ENCODE measurements around the gene NR1H2.
"Not testable (repeated sequence)": the region's sequence is repeated elsewhere in the genome, so short reads cannot be mapped to it uniquely, and the experiment has no call there.

The NR1H2 gene

DNA sequence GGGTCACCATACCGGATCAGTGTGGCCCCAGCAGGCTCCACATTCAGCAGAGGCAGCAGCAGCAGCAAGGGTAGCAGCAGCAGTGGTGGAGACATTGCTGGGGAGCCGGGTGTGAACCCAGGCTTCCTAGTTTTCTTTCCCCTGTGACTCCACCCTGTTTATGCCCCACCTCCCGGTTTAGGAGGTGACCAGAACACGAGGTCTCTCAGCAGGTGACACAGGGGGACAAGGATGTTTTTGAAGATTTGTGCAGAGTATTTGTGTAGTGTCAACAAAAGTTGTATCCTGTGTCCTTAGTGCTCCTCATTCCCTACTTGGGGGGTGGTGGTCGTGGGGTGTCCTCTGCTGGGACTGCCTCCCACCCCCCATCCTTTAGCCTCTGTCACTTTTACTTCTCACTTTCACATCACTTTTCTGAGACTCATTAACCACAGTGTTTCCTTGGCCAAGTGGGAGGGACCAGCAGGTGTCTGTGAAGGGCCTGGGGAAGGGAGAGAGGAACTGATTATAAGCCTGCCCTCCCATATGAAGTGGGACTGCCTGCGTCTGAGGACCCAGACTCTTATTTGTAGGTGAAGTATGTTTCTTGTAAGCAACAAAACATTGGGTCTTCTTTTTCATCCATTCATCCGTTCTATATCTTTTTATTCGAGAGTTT, 31.5 kb upstream of the NR1H2 start:
- DNase-seq: peak in 2 of 58 donors; percentile 28 to 48

DNA sequence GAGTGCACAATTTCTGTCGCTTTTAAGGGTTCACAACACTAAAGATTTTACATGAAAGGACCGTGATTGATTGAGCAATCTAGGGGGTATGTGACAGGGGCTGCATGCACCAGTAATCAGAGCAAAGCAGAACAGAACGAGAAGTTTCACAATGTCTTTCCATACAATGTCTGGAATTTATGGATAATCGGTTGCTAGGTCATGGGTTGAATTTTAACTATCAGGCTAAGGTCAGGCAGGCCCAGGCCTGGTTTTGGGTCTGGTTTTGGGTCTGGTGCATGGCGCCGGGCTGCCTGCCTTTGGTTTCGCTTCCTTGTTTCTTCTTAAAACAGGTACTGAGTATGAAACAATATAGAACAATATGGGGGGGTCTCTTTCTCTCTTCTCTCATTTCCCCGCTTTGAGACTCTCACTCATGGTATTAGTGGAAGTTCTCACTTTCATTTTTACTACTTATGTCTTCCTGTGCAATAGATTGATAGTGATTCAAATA, 29.1 kb upstream of the NR1H2 start:
- not testable (repeated sequence) for DNase-seq

DNA sequence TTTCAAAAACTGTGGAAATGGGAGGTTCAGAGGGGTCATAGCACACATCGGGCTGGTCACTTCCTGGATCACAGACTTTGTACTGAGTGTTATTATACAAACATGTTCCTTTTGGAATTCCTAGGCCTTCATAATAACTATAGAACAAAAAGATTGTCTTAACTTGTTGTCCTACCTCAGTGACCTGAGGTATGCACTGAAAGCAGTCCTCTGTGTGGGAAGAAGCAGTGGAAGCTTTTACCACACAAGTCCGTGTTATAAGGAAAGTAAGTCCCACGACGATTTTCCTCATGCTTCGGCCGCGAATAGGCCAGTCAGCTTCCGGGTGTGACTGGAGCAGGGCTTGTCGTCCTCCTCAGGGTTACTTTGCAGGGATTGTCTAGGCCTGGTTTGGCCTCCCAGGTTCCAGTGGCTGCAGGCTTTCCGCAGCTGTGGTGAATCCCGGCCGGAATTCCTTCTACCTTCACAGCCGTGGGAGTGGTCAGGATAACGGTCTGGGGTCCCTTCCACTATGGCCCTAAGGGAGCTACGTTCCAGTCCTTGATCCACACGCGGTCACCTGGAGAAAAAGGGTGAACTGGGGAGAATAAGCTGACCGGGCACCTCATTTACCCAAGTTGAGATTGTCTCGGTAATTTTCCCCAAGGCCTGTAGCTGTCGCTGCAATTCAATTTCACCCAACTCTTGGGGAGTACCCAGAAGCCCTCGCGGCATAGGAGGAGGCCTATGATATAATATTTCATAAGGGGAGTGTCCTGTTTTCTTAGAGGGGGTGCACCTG, 26.8 kb upstream of the NR1H2 start:
- DNase-seq: no peak

DNA sequence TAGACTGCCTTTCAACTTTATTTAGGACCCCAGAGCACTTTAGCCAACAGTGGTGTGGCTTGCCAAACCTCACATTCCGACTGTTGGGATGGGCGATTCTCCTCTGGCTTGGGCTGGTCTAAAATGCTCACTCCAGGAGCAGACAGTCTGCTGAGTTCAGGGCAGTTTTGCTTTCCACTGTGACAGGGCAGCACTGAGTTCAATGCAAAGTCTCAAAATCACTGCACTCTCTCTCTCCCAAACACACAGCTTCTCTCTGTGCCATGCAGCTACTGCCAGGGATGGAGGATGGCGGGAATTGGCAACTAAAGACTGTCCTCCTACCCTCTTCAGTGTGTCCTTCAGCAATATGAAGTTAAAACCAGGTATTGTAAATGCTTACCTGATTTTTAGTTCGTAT, 24.0 kb upstream of the NR1H2 start:
- no peak for DNase-seq

DNA sequence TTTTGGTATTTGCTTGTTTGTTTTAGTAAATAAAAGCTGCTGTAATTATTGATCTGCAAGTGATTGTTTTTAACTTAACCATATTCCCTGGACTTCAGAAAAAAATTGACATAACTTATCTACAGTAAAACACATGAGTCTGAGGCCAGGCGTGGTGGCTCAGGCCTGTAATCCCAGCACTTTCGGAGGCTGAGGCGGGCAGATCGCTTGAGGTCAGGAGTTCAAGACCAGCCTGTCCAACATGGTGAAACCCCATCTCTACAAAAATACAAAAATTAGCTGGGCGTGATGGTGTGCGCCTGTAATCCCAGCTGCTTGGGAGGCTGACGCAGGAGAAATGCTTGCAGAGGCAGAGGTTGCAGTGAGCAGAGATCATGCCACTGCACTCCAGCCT, 22.8 kb upstream of the NR1H2 start:
- not testable (repeated sequence) for DNase-seq

DNA sequence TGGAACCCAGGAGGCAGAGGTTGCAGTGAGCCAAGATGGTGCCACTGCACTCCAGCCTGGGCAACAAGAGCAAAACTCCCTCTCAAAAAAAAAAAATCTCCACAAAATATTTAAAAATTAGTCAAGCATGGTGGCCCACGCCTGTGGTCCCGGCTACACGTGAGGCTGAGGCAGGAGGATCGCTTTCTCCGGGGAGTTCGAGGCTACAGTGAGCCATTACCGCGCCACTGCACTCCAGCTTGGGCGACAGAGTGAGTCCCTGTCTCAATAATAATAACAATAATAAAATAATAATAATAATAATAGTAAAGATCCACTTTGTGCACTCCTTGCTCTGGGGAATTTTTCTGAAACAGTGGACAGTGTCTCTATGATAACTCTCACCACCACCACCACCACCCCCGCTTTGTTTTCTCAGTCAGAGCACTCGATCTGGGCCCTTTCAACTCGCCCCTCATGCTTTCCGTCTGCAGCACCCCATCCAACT, 19.5 kb upstream of the NR1H2 start:
- DNase-seq: no peak

DNA sequence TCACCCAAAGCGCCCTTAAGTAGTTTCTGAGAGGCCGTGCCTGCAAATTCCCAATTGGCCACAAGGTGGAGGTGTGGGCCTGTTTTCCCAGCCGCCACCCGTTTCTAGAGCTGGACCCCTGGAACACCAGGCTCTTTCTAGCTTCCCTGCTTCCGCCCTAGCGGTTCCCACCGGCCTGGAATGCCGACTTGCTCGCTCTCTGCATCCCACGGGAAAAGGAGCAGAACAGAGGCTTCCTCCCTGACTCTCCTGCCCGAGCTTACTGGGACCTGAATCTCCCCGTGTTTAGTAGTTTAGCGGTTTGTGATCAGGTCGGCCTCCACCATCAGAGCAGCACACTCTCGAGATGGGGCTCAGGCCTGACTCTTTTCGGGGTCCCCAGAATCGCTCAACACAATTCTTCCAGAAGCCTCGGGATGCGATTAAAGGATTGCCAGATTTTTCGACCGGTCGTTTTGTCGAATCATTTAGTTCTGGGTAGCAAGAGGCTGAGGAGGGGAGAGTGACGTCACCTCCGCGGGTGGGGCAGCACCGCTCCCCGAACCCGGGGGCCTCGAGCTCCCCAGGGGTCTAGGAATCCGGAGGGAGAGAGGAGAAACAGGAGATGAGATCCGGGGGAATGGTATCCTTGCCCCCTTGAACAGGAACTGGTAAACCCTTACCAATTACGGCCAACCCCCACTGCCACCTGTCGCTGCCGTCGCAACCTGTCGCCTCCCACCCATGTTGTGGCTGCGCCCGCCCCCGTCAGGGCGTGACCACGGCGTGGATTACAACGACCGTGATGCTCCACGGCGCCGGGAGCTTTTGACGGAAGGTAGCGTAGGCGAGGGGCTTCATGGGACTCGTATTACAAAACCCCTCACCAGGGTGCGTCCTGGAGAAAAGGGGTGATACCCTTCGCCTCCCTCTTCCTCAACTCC, 18.8 kb upstream of the NR1H2 start:
- peak in 56 of 58 donors; percentile 34 to 87 (median 68) for DNase-seq

DNA sequence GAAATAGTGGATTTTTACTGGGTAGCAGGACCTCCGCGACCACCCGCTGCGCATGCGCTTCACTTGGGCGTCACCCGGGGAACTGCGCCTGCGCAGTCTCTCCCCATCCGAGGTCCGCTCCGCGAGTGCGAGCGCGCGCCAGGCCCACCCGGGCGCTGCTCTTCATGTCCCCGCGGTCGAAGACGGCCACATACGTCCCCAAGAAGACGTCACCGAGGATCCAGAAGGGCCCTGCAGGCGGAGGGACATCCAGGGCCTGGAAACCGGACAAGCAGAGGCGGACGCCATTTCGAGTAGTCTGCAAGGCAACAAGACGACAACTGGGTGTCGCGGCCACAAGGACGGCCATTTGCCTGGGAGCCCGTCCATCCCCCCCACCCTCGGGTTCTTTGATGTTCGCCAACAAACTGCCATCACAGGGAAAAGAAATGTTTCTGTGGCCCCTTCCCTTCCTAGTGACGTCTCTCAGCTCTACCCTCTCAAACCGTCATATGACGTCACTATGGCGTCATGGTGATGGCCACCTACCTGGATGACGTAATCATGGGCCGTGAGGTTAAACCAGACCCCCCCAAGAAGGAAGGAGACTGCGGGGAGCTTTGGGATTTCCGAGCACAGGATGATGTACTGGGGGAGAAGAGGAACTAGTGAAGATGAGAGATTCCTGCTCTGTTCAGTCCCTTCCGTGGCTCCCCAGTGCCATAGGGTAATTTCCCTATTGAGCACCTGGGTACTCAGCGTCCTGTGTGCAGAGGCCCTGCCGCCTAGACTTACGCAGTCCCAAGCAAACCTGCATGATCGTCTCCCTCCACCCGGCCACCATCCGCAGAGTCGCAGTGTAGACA, 17.6 kb upstream of the NR1H2 start:
- DNase-seq: peak in 49 of 58 donors; percentile 10 to 67 (median 41)

DNA sequence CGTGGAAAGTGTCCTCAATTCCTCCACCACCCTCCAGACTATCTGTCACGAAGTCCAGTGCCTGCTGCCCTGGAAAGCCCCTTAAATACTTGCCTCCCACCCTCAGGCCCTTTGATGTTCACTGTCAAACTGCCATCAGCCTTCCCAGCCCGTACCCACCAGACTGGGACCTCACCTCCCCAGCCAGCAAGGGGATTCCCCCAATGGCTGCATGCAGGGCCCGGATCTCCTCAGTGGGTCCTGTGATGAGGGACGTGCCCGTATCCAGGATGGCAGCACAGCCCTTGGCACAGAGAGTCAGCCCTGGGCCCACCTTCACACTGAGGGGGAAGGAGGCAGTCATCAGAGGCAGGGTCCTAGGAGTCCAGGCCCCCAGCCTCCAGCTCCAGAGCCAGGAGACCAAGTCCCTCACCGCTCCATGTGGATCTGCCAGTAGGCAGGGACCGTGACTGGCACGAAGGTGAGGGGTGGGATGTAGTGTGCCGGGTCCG, 16.9 kb upstream of the NR1H2 start:
- DNase-seq: no peak

DNA sequence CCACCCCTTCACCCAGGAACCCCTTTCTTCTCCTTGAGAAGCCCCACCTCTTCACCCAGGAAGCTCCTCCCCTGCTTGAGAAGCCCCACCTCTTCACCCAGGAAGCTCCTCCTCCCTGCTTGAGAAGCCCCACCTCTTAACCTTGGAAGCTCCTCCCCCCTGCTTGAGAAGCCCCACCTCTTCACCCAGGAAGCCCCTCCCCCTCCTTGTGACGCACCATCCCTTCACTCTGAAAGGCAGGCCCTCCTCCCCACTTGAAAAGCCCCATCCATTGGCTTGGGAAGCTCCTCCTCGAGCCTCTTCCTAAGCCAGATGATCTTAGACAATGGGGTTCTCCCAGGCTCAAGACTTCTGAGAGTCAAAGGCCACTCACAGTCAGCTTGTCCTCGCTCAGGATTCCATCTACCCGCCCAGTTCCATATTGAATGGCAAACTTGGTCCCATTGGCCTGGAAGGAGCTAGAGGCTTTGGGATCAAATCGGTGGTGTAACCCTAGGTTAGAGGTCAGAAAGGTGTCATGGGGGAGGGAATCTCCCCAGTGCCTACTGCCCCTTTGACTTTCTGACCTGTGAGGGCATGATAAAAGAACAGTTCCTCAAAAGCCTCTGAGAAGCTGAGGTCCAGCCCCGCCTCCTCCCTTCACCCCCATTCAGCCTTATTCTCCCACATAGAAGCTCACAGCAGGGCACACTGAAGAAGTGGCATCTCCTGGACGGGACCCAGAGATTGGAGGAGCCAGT, 14.8 kb upstream of the NR1H2 start:
- no peak for DNase-seq

DNA sequence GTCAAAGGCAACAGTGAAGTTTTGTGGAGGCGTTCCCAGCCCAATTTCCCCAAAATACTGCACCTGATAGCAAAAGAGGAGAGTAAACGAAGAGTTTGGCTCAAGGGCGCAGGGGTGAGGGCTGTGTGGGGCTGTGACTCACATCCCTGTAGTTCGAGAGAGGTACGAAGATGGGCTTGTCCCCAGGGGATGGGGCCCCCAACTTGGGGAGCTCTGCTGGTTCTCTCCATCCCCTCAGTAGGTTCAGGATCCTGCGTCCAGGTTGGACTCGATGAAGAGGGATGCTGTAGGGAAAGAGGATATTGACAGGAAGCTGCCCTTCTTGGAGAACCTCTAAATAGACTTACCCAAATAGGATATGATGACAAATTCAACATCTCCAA, 14.2 kb upstream of the NR1H2 start:
- no peak for DNase-seq

DNA sequence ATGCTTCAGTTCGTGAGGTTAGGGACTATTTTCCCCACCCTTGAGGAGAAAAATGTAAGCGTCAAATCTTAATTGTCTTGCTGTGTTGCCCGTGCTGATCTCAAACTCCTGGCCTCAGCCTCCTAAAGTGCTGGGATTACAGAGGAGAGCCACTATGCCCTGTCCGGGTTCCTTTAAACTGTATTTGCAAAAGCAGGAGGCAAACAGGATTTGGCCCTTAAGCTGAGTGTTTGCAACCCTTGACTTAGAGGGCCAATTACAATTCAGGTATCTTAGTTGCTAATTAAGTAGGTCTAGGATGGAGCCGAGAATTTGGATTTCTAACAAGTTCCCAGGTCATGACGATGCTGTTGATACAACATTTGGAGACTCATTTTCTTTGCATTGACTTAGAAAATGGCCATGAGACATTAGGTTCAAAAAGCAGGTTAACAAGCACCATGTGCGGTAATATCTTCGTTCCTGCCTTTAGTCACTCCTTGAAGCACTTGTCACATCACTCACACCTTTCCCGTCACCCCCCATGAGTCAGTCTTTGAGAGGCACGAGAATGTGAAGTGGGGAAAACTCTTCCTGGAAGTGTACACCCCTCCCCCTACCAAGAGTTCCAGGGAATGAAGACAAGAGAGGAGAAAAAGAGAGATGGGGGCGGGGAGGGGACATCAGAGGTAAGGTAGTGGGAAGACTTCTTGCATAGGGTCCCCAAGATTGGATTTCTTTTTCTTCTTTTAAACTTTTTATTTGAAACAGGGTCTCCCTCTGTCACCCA, 13.4 kb upstream of the NR1H2 start:
- no peak for DNase-seq

DNA sequence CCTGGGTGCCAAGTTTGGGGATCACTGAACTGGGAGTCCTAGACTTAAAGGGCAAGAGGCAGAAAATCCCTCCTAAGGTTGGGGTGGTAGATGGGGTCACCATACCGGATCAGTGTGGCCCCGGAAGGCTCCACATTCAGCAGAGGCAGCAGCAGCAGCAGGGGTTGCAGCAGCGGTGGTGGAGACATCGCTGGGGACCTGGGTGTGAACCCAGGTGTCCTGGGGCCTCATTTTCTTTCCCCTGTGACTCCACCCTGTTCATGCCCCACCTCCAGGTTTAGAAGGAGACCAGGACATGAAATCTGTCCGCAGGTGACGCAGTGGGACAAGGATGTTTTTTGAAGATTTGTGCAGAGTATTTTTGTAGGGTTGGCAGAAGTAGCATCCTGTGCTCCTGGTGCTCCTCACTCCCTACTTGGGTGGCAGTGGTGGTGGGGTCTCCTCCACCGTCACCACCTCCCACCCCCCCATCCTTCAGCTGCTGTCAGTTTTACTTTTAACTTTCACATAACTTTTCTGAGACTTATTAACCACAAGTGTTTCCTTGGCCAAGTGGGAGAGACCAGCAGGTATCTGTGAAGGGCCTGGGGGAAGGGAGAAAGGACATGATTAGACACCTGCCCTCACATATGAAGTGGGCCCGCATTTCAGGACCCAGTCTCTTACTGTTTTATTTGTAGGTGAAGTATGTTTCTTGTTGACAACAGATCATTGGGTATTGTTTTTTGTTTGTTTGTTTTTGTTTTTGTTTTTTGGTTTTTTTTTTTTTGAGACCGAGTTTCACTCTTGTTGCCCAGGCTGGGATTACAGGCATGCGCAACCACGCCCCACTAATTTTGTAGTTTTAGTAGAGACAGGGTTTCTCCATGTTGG, 10.6 kb upstream of the NR1H2 start, which contains the start of gene NAPSA:
Gene NAPSA (minus strand): TSS at position 206 of the 873 bp plus-strand sequence. CDS start 18 bp downstream, at position 188.
- no peak for DNase-seq

DNA sequence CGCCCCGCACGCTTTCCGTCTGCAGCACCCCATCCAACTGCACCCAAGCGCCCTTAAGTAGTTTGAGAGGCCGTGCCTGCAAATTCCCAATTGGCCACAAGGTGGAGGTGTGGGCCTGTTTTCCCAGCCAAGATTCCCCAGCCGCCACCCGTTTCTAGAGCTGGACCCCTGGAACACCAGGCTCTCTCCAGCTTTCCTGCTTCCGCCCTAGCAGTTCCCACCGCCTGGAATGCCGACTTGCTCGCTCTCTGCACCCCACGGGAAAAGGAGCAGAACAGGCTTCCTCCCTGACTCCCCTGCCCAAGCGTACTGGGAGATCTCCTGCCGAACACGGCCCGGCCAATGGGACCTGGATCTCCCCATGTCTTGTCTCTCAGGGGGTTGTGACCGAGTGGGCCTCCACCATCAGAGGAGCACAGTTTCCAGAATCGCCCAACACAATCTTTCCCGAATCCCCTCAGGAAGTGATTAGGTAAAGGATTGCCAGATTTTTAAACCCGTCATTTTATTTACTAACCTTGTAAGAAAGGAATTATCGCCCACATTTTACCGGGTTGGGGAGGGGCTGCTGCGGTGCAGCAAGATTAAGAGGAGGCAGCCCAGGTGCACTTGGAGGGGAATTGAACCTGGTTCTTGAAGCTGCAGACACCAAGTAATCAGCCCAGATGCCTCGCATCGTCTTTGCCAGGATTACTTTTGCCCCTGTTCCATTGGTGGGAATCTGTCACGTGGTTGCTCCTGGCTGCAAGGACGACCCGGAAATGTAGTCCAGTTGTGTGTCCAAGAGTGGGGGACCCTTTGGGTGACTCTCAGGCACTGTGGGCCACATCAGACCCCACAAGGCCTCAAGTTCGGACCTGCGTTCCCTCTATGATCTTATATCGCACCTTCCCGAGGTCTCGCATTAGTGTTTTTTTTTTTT, 7.3 kb upstream of the NR1H2 start:
- peak; percentile 30 to 91 (median 76) for DNase-seq

DNA sequence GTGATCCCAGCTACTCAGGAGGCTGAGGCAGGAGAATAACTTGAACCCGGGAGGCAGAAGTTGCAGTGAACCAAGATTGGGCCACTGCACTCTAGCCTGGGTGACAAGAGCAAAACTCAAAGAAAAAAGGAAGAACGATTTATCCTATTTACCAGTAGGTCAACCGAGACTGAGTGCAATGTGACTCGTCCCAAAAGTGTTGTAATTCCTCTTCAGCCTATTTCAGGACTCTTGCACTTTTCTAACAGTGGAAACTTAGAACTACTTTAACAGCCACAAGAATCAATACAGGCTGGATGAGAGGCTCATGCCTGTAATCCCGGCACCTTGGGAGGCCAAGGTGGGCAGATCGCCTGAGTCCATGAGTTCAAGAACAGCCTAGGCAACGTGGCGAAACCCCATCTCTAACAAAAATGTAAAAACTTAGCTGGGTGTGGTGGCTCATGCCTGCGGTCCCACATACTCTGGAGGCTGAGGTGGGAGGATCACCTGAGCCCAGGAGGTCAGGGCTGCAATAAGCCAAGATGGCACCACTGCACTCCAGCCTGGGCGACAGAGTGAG, 4.3 kb upstream of the NR1H2 start:
- DNase-seq: no peak

DNA sequence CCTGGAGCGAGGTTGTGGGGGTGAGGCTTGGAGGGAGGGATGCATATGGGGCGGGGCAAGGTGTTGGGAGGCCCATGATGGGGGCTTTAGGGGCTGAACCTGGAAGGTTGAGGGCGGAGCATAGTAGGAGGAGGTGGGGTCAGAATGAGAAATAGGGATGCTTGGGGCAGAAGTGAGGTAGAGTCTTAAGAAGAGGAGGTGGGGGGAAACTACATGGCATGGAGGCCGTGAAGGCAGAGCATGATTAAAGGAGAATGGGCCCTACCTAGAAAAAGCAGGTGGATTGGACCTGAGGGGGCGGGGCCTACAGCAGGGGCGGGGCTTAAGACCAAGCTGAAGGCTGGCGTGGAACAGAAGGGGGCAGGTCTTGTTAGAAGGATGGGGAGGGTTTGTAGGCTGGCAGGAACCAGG, 799 bp downstream of the NR1H2 start:
- peak in 1 of 58 donors; percentile 11 for DNase-seq
